ENCODE results near the gene RBM24. TPM values are rescaled to one million over a fixed set of nuclear protein-coding genes. Genes with fewer than 3 reads are reported as not detected.
A peak's percentile ranks its signal among the peaks of the same experiment; 100 is the strongest.

The RBM24 gene
- total RNA-seq, 4 donors from 2014 or later: 74.9 to 375 (median 185) TPM

- no peak overlapping the region for H3K27ac ChIP-seq
- H3K4me1 ChIP-seq: peaks cover 9 to 13% of the 10 kb centered on the region in 2 donors
- no peak for TF ChIP-seq POLR2A (IDR thresholded peaks at IDR 0.05)
- TF ChIP-seq CTCF (IDR thresholded peaks at IDR 0.05 in 4 of 5, conservative IDR thresholded peaks at IDR 0.05 in 1 of 5): no peak
- no peaks in the 10 kb centered on the region for H3K9me3 ChIP-seq
- no peak for DNase-seq
- in situ Hi-C loops (cut with MboI; ENCODE audit: low sequenced_read_pairs in 4 of 4) (no loop called here), intact Hi-C loops (cut with DNase I; ENCODE audit: low total_unique reads) (no loop called here)
- no peak overlapping the region for H3K4me3 ChIP-seq
- H3K36me3 ChIP-seq: no peaks in the 10 kb centered on the region
- no peaks in the 10 kb centered on the region for H3K27me3 ChIP-seq
- ATAC-seq: no peak
Measured at GRCh38 chr6:17240803-17241500, 40.2 kb upstream of the RBM24 start.

- no peak overlapping the region for H3K27ac ChIP-seq
- no peak for TF ChIP-seq CTCF (IDR thresholded peaks at IDR 0.05 in 4 of 5, conservative IDR thresholded peaks at IDR 0.05 in 1 of 5)
- no peak for TF ChIP-seq POLR2A (IDR thresholded peaks at IDR 0.05)
- no peaks in the 10 kb centered on the region for H3K27me3 ChIP-seq
- no peak overlapping the region for H3K4me3 ChIP-seq
- ATAC-seq (no peak), DNase-seq (no peak)
- intact Hi-C loops (cut with DNase I; ENCODE audit: low total_unique reads) (no loop called here), in situ Hi-C loops (cut with MboI; ENCODE audit: low sequenced_read_pairs in 4 of 4) (no loop called here)
- H3K4me1 ChIP-seq: peaks cover 5 to 6% of the 10 kb centered on the region in 2 donors
- no peaks in the 10 kb centered on the region for H3K36me3 ChIP-seq
- H3K9me3 ChIP-seq: no peaks in the 10 kb centered on the region
Measured at GRCh38 chr6:17242087-17242486, 39.1 kb upstream of the RBM24 start.

GRCh38 chr6:17250237-17250636 is 30.9 kb upstream of the RBM24 start:
- Histone ChIP-seq H3K27me3 (no peaks in the 10 kb centered on the region), H3K36me3 (no peaks in the 10 kb centered on the region), H3K27ac (peak overlapping the region in 2 of 4 donors; percentile 13 to 32), H3K4me3 (no peak overlapping the region), H3K4me1 (peaks cover 0 to 14% of the 10 kb centered on the region in 2 donors), H3K9me3 (no peaks in the 10 kb centered on the region)
- no peak for TF ChIP-seq POLR2A (IDR thresholded peaks at IDR 0.05)
- TF ChIP-seq CTCF (IDR thresholded peaks at IDR 0.05 in 4 of 5, conservative IDR thresholded peaks at IDR 0.05 in 1 of 5): no peak
- ATAC-seq: peak in 1 of 2 donors; percentile 62
- in situ Hi-C loops (cut with MboI; ENCODE audit: low sequenced_read_pairs in 4 of 4) (no loop called here), intact Hi-C loops (cut with DNase I; ENCODE audit: low total_unique reads) (no loop called here)
- DNase-seq: no peak

- in situ Hi-C loops (cut with MboI; ENCODE audit: low sequenced_read_pairs in 4 of 4) (no loop called here), intact Hi-C loops (cut with DNase I; ENCODE audit: low total_unique reads) (no loop called here)
- TF ChIP-seq POLR2A (IDR thresholded peaks at IDR 0.05) (no peak), CTCF (IDR thresholded peaks at IDR 0.05 in 4 of 5, conservative IDR thresholded peaks at IDR 0.05 in 1 of 5) (no peak)
- H3K36me3 ChIP-seq: no peaks in the 10 kb centered on the region
- H3K9me3 ChIP-seq: no peaks in the 10 kb centered on the region
- no peaks in the 10 kb centered on the region for H3K27me3 ChIP-seq
- H3K27ac ChIP-seq: no peak overlapping the region
- DNase-seq: no peak
- no peak overlapping the region for H3K4me3 ChIP-seq
- no peak for ATAC-seq
- peaks cover 0 to 14% of the 10 kb centered on the region in 2 donors for H3K4me1 ChIP-seq
Measured at GRCh38 chr6:17251953-17252352, 29.2 kb upstream of the RBM24 start.

GRCh38 chr6:17258749-17259148 is 22.4 kb upstream of the RBM24 start:
- in situ Hi-C loops (cut with MboI; ENCODE audit: low sequenced_read_pairs in 4 of 4) (no loop called here), intact Hi-C loops (cut with DNase I; ENCODE audit: low total_unique reads) (no loop called here)
- no peaks in the 10 kb centered on the region for H3K27me3 ChIP-seq
- H3K36me3 ChIP-seq: no peaks in the 10 kb centered on the region
- ATAC-seq: no peak
- no peaks in the 10 kb centered on the region for H3K9me3 ChIP-seq
- peaks cover 6 to 8% of the 10 kb centered on the region in 2 donors for H3K4me1 ChIP-seq
- no peak for DNase-seq
- TF ChIP-seq CTCF (IDR thresholded peaks at IDR 0.05 in 4 of 5, conservative IDR thresholded peaks at IDR 0.05 in 1 of 5) (no peak), POLR2A (IDR thresholded peaks at IDR 0.05) (no peak)
- H3K4me3 ChIP-seq: no peak overlapping the region
- peak overlapping the region in 1 of 4 donors; percentile 9 for H3K27ac ChIP-seq
